H1 (cell line): Measurements from ENCODE around the gene MSI2. TPM values are rescaled to one million over a fixed set of nuclear protein-coding genes. Genes with fewer than 3 reads are reported as not detected.
A peak's percentile ranks its signal among the peaks of the same experiment; 100 is the strongest.

Experiments
- CTCF ChIA-PET: fragments of 300-600 bp; sonication (Branson Sonifier 250); formaldehyde crosslinking; loops from one replicate; lab custom pipeline; 2021; ENCODE audit not compliant: partially characterized antibody; lab: Charles Lee
- POLR2A ChIA-PET: fragments of 300-600 bp; sonication (Branson Sonifier 250); formaldehyde crosslinking; loops from one replicate; lab custom pipeline; 2021; ENCODE audit warnings: inconsistent platforms; ENCODE audit not compliant: partially characterized antibody; lab: Charles Lee
- DNase-seq, 2 experiments: peaks; one replicate each; pipeline versions ENCODE4 v3.0.0 to v3.0.0-alpha.2; 2010 to 2022; ENCODE audit warnings: low spot score in 2 of 2, low read depth in 1 of 2, mixed read lengths in 1 of 2
- FAIRE-seq: peaks from 2 replicates; lab custom pipeline; 2011; peaks lifted over from hg19 to GRCh38; lab: Jason Lieb, UNC
- H2AFZ ChIP-seq: 2 replicates; pipeline ENCODE4 v1.8.1; 2012; ENCODE audit warnings: low read length, inconsistent platforms
- H2AK5ac ChIP-seq: 2 replicates; pipeline ENCODE4 v1.6.1; 2013; ENCODE audit warnings: low read depth, low read length
- H2BK120ac ChIP-seq: replicated peaks from 2 replicates; pipeline ENCODE3; 2013; ENCODE audit warnings: low read depth, low read length, inconsistent platforms
- H2BK12ac ChIP-seq: 2 replicates; pipeline ENCODE4 v1.6.1; 2013; ENCODE audit warnings: low read depth, low read length
- H2BK15ac ChIP-seq: 2 replicates; pipeline ENCODE4 v1.6.1; 2013; ENCODE audit warnings: low read length
- H2BK20ac ChIP-seq: 2 replicates; pipeline ENCODE4 v1.6.1; 2013; ENCODE audit warnings: low read length
- H2BK5ac ChIP-seq: 2 replicates; pipeline ENCODE4 v1.6.1; 2013; ENCODE audit warnings: low read depth, low read length
- H3K14ac ChIP-seq: 2 replicates; pipeline ENCODE4 v1.6.1; 2013; ENCODE audit warnings: inconsistent platforms; ENCODE audit not compliant: insufficient read length
- H3K18ac ChIP-seq: 2 replicates; pipeline ENCODE4 v1.6.1; 2013; ENCODE audit warnings: low read length; ENCODE audit errors: extremely low read depth
- H3K23ac ChIP-seq: 2 replicates; pipeline ENCODE4 v1.6.1; 2013; ENCODE audit warnings: inconsistent platforms; ENCODE audit not compliant: insufficient read length
- H3K23me2 ChIP-seq: 2 replicates; pipeline ENCODE4 v1.6.1; 2013; ENCODE audit warnings: low read depth, low read length
- H3K27ac ChIP-seq: 2 replicates; pipeline ENCODE4 v1.6.1; 2011; ENCODE audit warnings: low read depth, low read length, inconsistent platforms
- H3K27me3 ChIP-seq, 4 experiments: replicated peaks in 1 of 4; 1 replicate in 1 of 4; 2 replicates in 3 of 4; pipeline versions ENCODE4 v1.6.1 to v1.8.1; 2011 to 2013; ENCODE audit warnings: low read length in 3 of 4, mild to moderate bottlenecking in 3 of 4, inconsistent platforms in 2 of 4, mixed read lengths in 2 of 4, moderate library complexity in 1 of 4; ENCODE audit not compliant: control insufficient read depth in 3 of 4, insufficient read depth in 3 of 4; ENCODE audit errors: extremely low read depth in 1 of 4
- H3K36me3 ChIP-seq, 4 experiments: 2 replicates each; pipeline versions ENCODE4 v1.6.1 to v1.8.1; 2011 to 2013; ENCODE audit warnings: mild to moderate bottlenecking in 4 of 4, low read length in 3 of 4, moderate library complexity in 2 of 4, control low read depth in 1 of 4, inconsistent platforms in 1 of 4; ENCODE audit not compliant: insufficient read depth in 4 of 4, control insufficient read depth in 2 of 4
- H3K4ac ChIP-seq: replicated peaks from 2 replicates; pipeline ENCODE3; 2013; ENCODE audit warnings: low read length, low read depth, mixed read lengths, inconsistent platforms; ENCODE audit not compliant: insufficient read length
- H3K4me1 ChIP-seq, 4 experiments: replicated peaks in 1 of 4; 1 replicate in 1 of 4; 2 replicates in 3 of 4; pipeline versions ENCODE4 v1.6.1 to v1.8.1; 2011 to 2013; ENCODE audit warnings: low read length in 3 of 4, inconsistent platforms in 2 of 4, mixed read lengths in 1 of 4; ENCODE audit not compliant: insufficient read depth in 4 of 4, control insufficient read depth in 3 of 4
- H3K4me2 ChIP-seq, 2 experiments: 2 replicates each; pipeline versions ENCODE4 v1.6.1 to v1.8.1; 2011 to 2013; ENCODE audit warnings: low read depth in 2 of 2, low read length in 2 of 2, control low read depth in 1 of 2, inconsistent platforms in 1 of 2, mild to moderate bottlenecking in 1 of 2; ENCODE audit not compliant: insufficient read depth in 1 of 2
- H3K4me3 ChIP-seq, 4 experiments: fragments of 200-600, 300-600 bp in 1 of 4; sonication (generic), shearing (Covaris generic), sonication (Bioruptor Twin) in 1 of 4; 2 replicates each; pipeline versions ENCODE4 v1.5.1 to v1.8.1; 2011 to 2016; ENCODE audit warnings: low read length in 4 of 4, low read depth in 3 of 4, control low read depth in 2 of 4, inconsistent platforms in 2 of 4, mild to moderate bottlenecking in 2 of 4, mixed read lengths in 1 of 4, moderate library complexity in 1 of 4; ENCODE audit not compliant: insufficient read depth in 2 of 4; ENCODE audit errors: extremely low read depth in 1 of 4
- H3K56ac ChIP-seq: replicated peaks from 2 replicates; pipeline ENCODE3; 2013; ENCODE audit warnings: low read depth, mild to moderate bottlenecking, mixed read lengths, low read length, inconsistent platforms; ENCODE audit not compliant: insufficient read length
- H3K79me1 ChIP-seq: 2 replicates; pipeline ENCODE4 v1.6.1; 2013; ENCODE audit warnings: low read depth, low read length, control low read depth
- H3K79me2 ChIP-seq, 2 experiments: 2 replicates each; pipeline versions ENCODE4 v1.6.1 to v1.8.1; 2012 to 2013; ENCODE audit warnings: low read length in 2 of 2, mild to moderate bottlenecking in 2 of 2, inconsistent platforms in 1 of 2; ENCODE audit not compliant: insufficient read depth in 2 of 2, control insufficient read depth in 1 of 2
- H3K9ac ChIP-seq, 4 experiments: replicated peaks in 1 of 4; 1 replicate in 1 of 4; 2 replicates in 3 of 4; pipeline versions ENCODE4 v1.6.1 to v1.8.1; 2011 to 2013; ENCODE audit warnings: low read depth in 3 of 4, low read length in 3 of 4, control low read depth in 2 of 4, mild to moderate bottlenecking in 2 of 4, moderate library complexity in 2 of 4, inconsistent platforms in 1 of 4; ENCODE audit errors: extremely low read depth in 1 of 4
- H3K9me3 ChIP-seq, 2 experiments: 2 replicates each; pipeline versions ENCODE4 v1.6.1 to v1.8.1; 2012 to 2013; ENCODE audit warnings: mild to moderate bottlenecking in 2 of 2, moderate library complexity in 2 of 2, control low read depth in 1 of 2, inconsistent platforms in 1 of 2, low read depth in 1 of 2, low read length in 1 of 2, mixed read lengths in 1 of 2; ENCODE audit not compliant: insufficient read depth in 2 of 2
- H4K20me1 ChIP-seq, 2 experiments: replicated peaks in 1 of 2; 2 replicates each; pipeline versions ENCODE3 to v1.8.1; 2011 to 2013; ENCODE audit warnings: inconsistent platforms in 2 of 2, low read length in 2 of 2, mild to moderate bottlenecking in 1 of 2; ENCODE audit not compliant: insufficient read depth in 2 of 2, control insufficient read depth in 1 of 2
- H4K5ac ChIP-seq: 2 replicates; pipeline ENCODE4 v1.6.1; 2013; ENCODE audit warnings: low read length, low read depth, mixed read lengths, inconsistent platforms; ENCODE audit not compliant: insufficient read length
- H4K8ac ChIP-seq: 2 replicates; pipeline ENCODE4 v1.8.0; 2013; ENCODE audit warnings: mild to moderate bottlenecking, moderate library complexity, low read length, inconsistent platforms; ENCODE audit not compliant: insufficient read depth; ENCODE audit errors: extremely low read depth
- H4K91ac ChIP-seq: replicated peaks from 2 replicates; pipeline ENCODE3; 2013; ENCODE audit warnings: low read length, mixed read lengths, inconsistent platforms; ENCODE audit not compliant: insufficient read length
- RAD21 ChIP-seq, 2 experiments: IDR thresholded peaks in 1 of 2; conservative IDR thresholded peaks in 1 of 2; 2 replicates each; pipeline ENCODE4 v1.6.1; 2011; ENCODE audit warnings: low read depth in 2 of 2, low read length in 2 of 2, improper control_type of control experiment in 1 of 2, inconsistent platforms in 1 of 2, mild to moderate bottlenecking in 1 of 2, moderate library complexity in 1 of 2
- RNF2 ChIP-seq: fragments of 200-900, 300-1000 bp; sonication (generic); IDR thresholded peaks from 2 replicates; pipeline ENCODE4 v1.7.1; 2016; ENCODE audit warnings: borderline replicate concordance, low read depth, mild to moderate bottlenecking, antibody characterized with exemption, low read length; ENCODE audit not compliant: poor library complexity, severe bottlenecking; ENCODE audit errors: missing control alignments
- WGBS, 2 experiments: shearing (Covaris generic) in 1 of 2; methylation state at CpG; one replicate each; pipeline versions ENCODE4 v1.1.6 to v1.1.7; 2013 to 2015; ENCODE audit warnings: low lambda C conversion rate in 2 of 2, mixed read lengths in 2 of 2, inconsistent platforms in 1 of 2, low coverage in 1 of 2, missing lambda C conversion rate in 1 of 2; ENCODE audit not compliant: insufficient replicate concordance in 2 of 2, insufficient coverage in 1 of 2, insufficient read length in 1 of 2; ENCODE audit errors: extremely low coverage in 1 of 2, missing lambda C conversion rate in 1 of 2; 5-methylcytosine and 5-hydroxymethylcytosine counted together
- polyA plus RNA-seq, 7 experiments: library from polyadenylated mRNA; depleted of rRNA in 3 of 7; stranded (reverse) in 5 of 7; unstranded in 2 of 7; fragments of >200 nt in 5 of 7; fragments of 200-250 nt in 2 of 7; gene quantifications; 1 replicate in 5 of 7; 2 replicates in 1 of 7; 4 replicates in 1 of 7; pipeline versions ENCODE4 v1.2.1 to v1.2.3, GENCODE V29; 2011 to 2013; ENCODE audit warnings: missing spikeins in 2 of 7, mixed read lengths in 2 of 7
- total RNA-seq: library from RNA; stranded (reverse); fragmentation: NEBNext Ultra II Directional; extraction: Animal tissue kit (Norgen Biotek cat#: 25700); gene quantifications from 2 replicates; pipeline ENCODE4 v1.2.1, GENCODE V29; 2021

MSI2 gene
- total and polyA plus RNA-seq, 2 of the 8 experiments (the other 6 are each of a cell fraction or from before 2014, with no cell fraction given): 36.7 to 80.6 TPM

DNA sequence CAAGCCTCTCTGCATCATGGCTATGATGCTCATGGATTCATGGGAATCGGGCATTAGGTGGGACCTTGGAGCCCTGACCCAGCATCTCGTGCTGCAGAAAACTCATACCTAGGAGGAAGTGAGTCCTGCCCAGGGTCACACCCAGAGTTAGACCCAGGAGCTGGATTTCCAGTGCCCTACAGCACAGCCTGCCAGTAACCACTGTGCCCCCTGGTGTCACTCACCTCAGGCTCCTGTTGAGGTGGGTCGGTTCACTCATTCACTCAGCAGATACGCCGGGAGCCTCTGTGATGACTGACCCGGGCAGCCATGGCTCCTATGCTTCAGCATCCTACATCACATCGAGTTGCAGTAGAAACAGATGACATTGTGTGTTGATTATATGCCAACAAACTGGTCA lies 143.4 kb downstream of the MSI2 start:
- H3K14ac ChIP-seq: no peak overlapping the region
- no peak overlapping the region for H2BK120ac ChIP-seq
- H2BK15ac ChIP-seq: no peak overlapping the region
- H4K8ac ChIP-seq: no peak overlapping the region
- H2BK12ac ChIP-seq: no peak overlapping the region
- H4K91ac ChIP-seq: no peak overlapping the region
- H3K4ac ChIP-seq: no peak overlapping the region
- H2BK20ac ChIP-seq: no peak overlapping the region
- no peaks in the 10 kb centered on the region for H3K27me3 ChIP-seq
- no peak overlapping the region for H3K18ac ChIP-seq
- peaks cover 4 to 19% of the 10 kb centered on the region in 2 experiments for H4K20me1 ChIP-seq
- H4K5ac ChIP-seq: no peak overlapping the region
- no peak overlapping the region for H3K23ac ChIP-seq
- FAIRE-seq (no peak), DNase-seq (no peak)
- no peak for TF ChIP-seq RNF2
- peak in 1 of 2 experiments; percentile 14; a peak in 1 of 4 replicates for TF ChIP-seq RAD21 (IDR thresholded peaks at IDR 0.05 in 1 of 2, conservative IDR thresholded peaks at IDR 0.05 in 1 of 2; ENCODE audit: low read depth in 2 of 2, low read length in 2 of 2)
- no peak overlapping the region for H2AK5ac ChIP-seq
- no peaks in the 10 kb centered on the region for H3K9me3 ChIP-seq
- H3K23me2 ChIP-seq: no peaks in the 10 kb centered on the region; the same call in 1 of the 2 replicates
- no peak overlapping the region for H3K27ac ChIP-seq
- peaks cover 0 to 3% (median 1%) of the 10 kb centered on the region in 4 experiments; a peak in 2 of 8 replicates for H3K36me3 ChIP-seq
- no peak overlapping the region for H3K56ac ChIP-seq
- H3K4me2 ChIP-seq: no peak overlapping the region
- peaks cover 0 to 9% (median 5%) of the 10 kb centered on the region in 4 experiments; a peak in 3 of 7 replicates for H3K4me1 ChIP-seq
- H3K79me2 ChIP-seq: peaks cover 0 to 52% of the 10 kb centered on the region in 2 experiments; a peak in 2 of 4 replicates
- H2AFZ ChIP-seq: no peak overlapping the region
- peaks cover 14% of the 10 kb centered on the region for H3K79me1 ChIP-seq
- no peak overlapping the region for H3K4me3 ChIP-seq
- no peak overlapping the region for H2BK5ac ChIP-seq
- WGBS, 2 experiments: 95% methylated on average over 7 of the region's 7 CpGs; no CpG with 5 or more reads in 1 of the 2 experiments
- POLR2A ChIA-PET: interaction anchor here (0.6 to 1.2 kb wide), 2 partner anchors 120 to 142 kb away, joined by 3 read pairs; no protein-coding TSS in a partner anchor
- no peak overlapping the region for H3K9ac ChIP-seq
- CTCF ChIA-PET: interaction anchor here (1.2 to 10.0 kb wide), 3 partner anchors 9 to 156 kb away, joined by 8 to 119 read pairs (median 10); no protein-coding TSS in a partner anchor
